ENCODE measurements around the gene SCYGR7.

Gene SCYGR7

DNA sequence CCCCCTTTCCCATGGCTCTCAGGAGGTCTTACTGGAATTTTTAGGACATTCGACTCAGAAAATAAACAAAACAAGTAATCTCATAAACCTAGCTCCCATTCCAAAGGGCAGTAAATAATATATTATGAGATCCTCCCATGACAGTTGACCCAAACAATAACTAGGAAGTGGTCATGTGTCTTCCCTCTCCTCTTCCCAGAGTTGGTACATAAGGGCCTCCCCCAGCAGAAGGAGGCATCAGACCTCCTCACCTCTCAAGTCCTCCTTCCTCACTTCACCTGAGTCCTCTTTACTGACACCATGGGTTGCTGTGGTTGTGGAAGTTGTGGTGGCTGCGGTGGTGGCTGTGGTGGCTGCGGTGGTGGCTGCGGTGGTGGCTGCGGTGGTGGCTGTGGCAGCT lies at the start of gene SCYGR7:
SCYGR7 (plus strand) TSS at position 301 of the 400 bp plus-strand sequence; CDS start at position 301, 0 bp downstream.
- no peaks in the 10 kb centered on the region for H3K27me3 ChIP-seq (ENCODE audit: control insufficient read depth in 1 of 2, insufficient read depth in 2 of 2, low read length in 2 of 2)
- no peak within 1 kb of the TSS for H3K4me3 ChIP-seq (ENCODE audit: low read depth in 1 of 2, low read length in 2 of 2)
- no peaks in the 10 kb centered on the region for H3K9me3 ChIP-seq (ENCODE audit: low read length)
- no peaks in the 10 kb centered on the region for H3K4me1 ChIP-seq (ENCODE audit: insufficient read depth, low read length)
- no peak within 1 kb of the TSS for H3K27ac ChIP-seq (ENCODE audit: low read depth, low read length)
- no peak within 1 kb of the TSS for H3K9ac ChIP-seq (ENCODE audit: low read length)
- H3K36me3 ChIP-seq (ENCODE audit: insufficient read depth, low read length), result no peaks in the 10 kb centered on the region

- H3K4me1 ChIP-seq (ENCODE audit: insufficient read depth, low read length), result no peaks in the 10 kb centered on the region
These were observed 43.9 kb upstream of the SCYGR7 start for GRCh38 chr2:227684258-227684657.

GRCh38 chr2:227687189-227687588 lies 40.9 kb upstream of the SCYGR7 start:
- Histone ChIP-seq H3K9me3 (ENCODE audit: low read length) (no peaks in the 10 kb centered on the region), H3K27me3 (ENCODE audit: control insufficient read depth in 1 of 2, insufficient read depth in 2 of 2, low read length in 2 of 2) (no peaks in the 10 kb centered on the region), H3K4me1 (ENCODE audit: insufficient read depth, low read length) (no peaks in the 10 kb centered on the region), H3K36me3 (ENCODE audit: insufficient read depth, low read length) (no peaks in the 10 kb centered on the region), H3K4me3 (ENCODE audit: low read depth in 1 of 2, low read length in 2 of 2) (no peak overlapping the region), H3K27ac (ENCODE audit: low read depth, low read length) (no peak overlapping the region), H3K9ac (ENCODE audit: low read length) (no peak overlapping the region)

More at GRCh38 chr2:227684258-227684657, 43.9 kb upstream of the SCYGR7 start:
- Histone ChIP-seq H3K9ac (ENCODE audit: low read length) (no peak overlapping the region), H3K4me3 (ENCODE audit: low read depth in 1 of 2, low read length in 2 of 2) (no peak overlapping the region), H3K27me3 (ENCODE audit: control insufficient read depth in 1 of 2, insufficient read depth in 2 of 2, low read length in 2 of 2) (no peaks in the 10 kb centered on the region), H3K9me3 (ENCODE audit: low read length) (no peaks in the 10 kb centered on the region), H3K36me3 (ENCODE audit: insufficient read depth, low read length) (no peaks in the 10 kb centered on the region), H3K27ac (ENCODE audit: low read depth, low read length) (no peak overlapping the region)

DNA sequence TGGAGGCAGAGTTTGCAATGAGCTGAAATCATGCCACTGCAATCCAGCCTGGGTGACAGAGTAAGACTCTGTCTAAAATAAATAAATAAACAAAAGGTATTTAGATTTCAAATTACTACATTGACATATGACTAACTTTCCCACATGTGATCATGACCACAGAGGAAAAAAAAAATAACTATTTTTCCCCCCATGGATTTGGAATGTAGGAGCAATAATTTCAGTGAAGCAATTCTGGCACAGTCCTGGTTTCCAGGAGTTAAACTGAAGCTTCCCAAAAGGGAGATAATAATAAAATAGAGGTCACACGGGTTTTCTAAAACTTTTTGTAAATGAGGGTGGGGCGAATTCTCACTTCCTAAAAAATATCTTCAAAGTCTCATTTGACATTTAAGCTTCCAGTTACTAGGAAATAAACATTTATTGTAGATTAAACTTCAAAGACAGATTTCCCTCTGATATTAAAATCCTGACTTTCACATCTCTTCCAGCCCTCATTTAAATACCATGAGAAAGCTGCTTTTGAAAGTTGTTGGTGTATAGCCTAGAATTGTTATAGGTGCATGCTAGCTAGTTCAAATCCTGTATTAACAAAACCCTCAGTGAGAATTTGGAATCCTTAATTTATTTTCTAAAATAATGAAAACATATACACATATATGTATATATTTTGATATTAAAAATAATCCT lies 31.0 kb upstream of the SCYGR7 start:
- Histone ChIP-seq H3K36me3 (ENCODE audit: insufficient read depth, low read length) (no peaks in the 10 kb centered on the region), H3K4me1 (ENCODE audit: insufficient read depth, low read length) (no peaks in the 10 kb centered on the region), H3K9ac (ENCODE audit: low read length) (no peak overlapping the region), H3K27me3 (ENCODE audit: control insufficient read depth in 1 of 2, insufficient read depth in 2 of 2, low read length in 2 of 2) (no peaks in the 10 kb centered on the region), H3K4me3 (ENCODE audit: low read depth in 1 of 2, low read length in 2 of 2) (no peak overlapping the region), H3K27ac (ENCODE audit: low read depth, low read length) (no peak overlapping the region), H3K9me3 (ENCODE audit: low read length) (no peaks in the 10 kb centered on the region)

GRCh38 chr2:227701556-227701955 lies 26.6 kb upstream of the SCYGR7 start:
- Histone ChIP-seq H3K27me3 (ENCODE audit: control insufficient read depth in 1 of 2, insufficient read depth in 2 of 2, low read length in 2 of 2) (no peaks in the 10 kb centered on the region), H3K9ac (ENCODE audit: low read length) (no peak overlapping the region), H3K9me3 (ENCODE audit: low read length) (no peaks in the 10 kb centered on the region), H3K36me3 (ENCODE audit: insufficient read depth, low read length) (no peaks in the 10 kb centered on the region), H3K4me1 (ENCODE audit: insufficient read depth, low read length) (no peaks in the 10 kb centered on the region), H3K4me3 (ENCODE audit: low read depth in 1 of 2, low read length in 2 of 2) (no peak overlapping the region), H3K27ac (ENCODE audit: low read depth, low read length) (no peak overlapping the region)

GRCh38 chr2:227703280-227703732 lies 24.8 kb upstream of the SCYGR7 start:
- H3K4me3 ChIP-seq (ENCODE audit: low read depth in 1 of 2, low read length in 2 of 2), result no peak overlapping the region
- H3K9ac ChIP-seq (ENCODE audit: low read length), result no peak overlapping the region
- H3K4me1 ChIP-seq (ENCODE audit: insufficient read depth, low read length), result no peaks in the 10 kb centered on the region
- H3K36me3 ChIP-seq (ENCODE audit: insufficient read depth, low read length), result no peaks in the 10 kb centered on the region
- H3K27ac ChIP-seq (ENCODE audit: low read depth, low read length), result no peak overlapping the region
- no peaks in the 10 kb centered on the region for H3K9me3 ChIP-seq (ENCODE audit: low read length)
- no peaks in the 10 kb centered on the region for H3K27me3 ChIP-seq (ENCODE audit: control insufficient read depth in 1 of 2, insufficient read depth in 2 of 2, low read length in 2 of 2)

DNA sequence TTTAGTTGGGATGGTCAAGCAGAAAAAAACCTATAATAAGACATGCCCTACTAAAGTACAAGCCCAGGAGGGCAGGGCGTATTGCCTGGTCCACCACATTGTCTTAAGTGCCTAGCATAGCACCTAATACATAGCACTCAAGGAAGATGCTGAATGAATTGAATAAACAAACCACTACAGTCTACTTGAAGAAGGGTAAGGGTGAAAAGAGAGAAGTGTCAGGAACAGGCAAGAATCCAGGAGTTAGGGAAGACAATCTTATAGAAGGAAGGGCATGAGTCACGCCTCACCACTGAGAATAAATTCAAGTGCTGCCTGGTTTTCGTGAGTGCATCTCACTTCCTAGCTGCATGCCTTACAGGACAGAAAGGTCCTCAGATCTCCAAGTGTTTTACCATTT lies 24.2 kb upstream of the SCYGR7 start:
- H3K4me3 ChIP-seq (ENCODE audit: low read depth in 1 of 2, low read length in 2 of 2), result no peak overlapping the region
- no peak overlapping the region for H3K9ac ChIP-seq (ENCODE audit: low read length)
- no peak overlapping the region for H3K27ac ChIP-seq (ENCODE audit: low read depth, low read length)
- H3K4me1 ChIP-seq (ENCODE audit: insufficient read depth, low read length), result no peaks in the 10 kb centered on the region
- no peaks in the 10 kb centered on the region for H3K36me3 ChIP-seq (ENCODE audit: insufficient read depth, low read length)
- no peaks in the 10 kb centered on the region for H3K9me3 ChIP-seq (ENCODE audit: low read length)
- no peaks in the 10 kb centered on the region for H3K27me3 ChIP-seq (ENCODE audit: control insufficient read depth in 1 of 2, insufficient read depth in 2 of 2, low read length in 2 of 2)

- no peak overlapping the region for H3K27ac ChIP-seq (ENCODE audit: low read depth, low read length)
- no peaks in the 10 kb centered on the region for H3K36me3 ChIP-seq (ENCODE audit: insufficient read depth, low read length)
- H3K9me3 ChIP-seq (ENCODE audit: low read length), result no peaks in the 10 kb centered on the region
- H3K4me1 ChIP-seq (ENCODE audit: insufficient read depth, low read length), result no peaks in the 10 kb centered on the region
- no peak overlapping the region for H3K4me3 ChIP-seq (ENCODE audit: low read depth in 1 of 2, low read length in 2 of 2)
- no peak overlapping the region for H3K9ac ChIP-seq (ENCODE audit: low read length)
- no peaks in the 10 kb centered on the region for H3K27me3 ChIP-seq (ENCODE audit: control insufficient read depth in 1 of 2, insufficient read depth in 2 of 2, low read length in 2 of 2)
These were observed 21.3 kb upstream of the SCYGR7 start for GRCh38 chr2:227706859-227707258.

- Histone ChIP-seq H3K4me1 (ENCODE audit: insufficient read depth, low read length) (no peaks in the 10 kb centered on the region), H3K27me3 (ENCODE audit: control insufficient read depth in 1 of 2, insufficient read depth in 2 of 2, low read length in 2 of 2) (no peaks in the 10 kb centered on the region), H3K9me3 (ENCODE audit: low read length) (no peaks in the 10 kb centered on the region), H3K4me3 (ENCODE audit: low read depth in 1 of 2, low read length in 2 of 2) (no peak overlapping the region), H3K9ac (ENCODE audit: low read length) (no peak overlapping the region), H3K36me3 (ENCODE audit: insufficient read depth, low read length) (no peaks in the 10 kb centered on the region), H3K27ac (ENCODE audit: low read depth, low read length) (no peak overlapping the region)
These were observed 20.7 kb upstream of the SCYGR7 start for GRCh38 chr2:227707390-227707789.

DNA sequence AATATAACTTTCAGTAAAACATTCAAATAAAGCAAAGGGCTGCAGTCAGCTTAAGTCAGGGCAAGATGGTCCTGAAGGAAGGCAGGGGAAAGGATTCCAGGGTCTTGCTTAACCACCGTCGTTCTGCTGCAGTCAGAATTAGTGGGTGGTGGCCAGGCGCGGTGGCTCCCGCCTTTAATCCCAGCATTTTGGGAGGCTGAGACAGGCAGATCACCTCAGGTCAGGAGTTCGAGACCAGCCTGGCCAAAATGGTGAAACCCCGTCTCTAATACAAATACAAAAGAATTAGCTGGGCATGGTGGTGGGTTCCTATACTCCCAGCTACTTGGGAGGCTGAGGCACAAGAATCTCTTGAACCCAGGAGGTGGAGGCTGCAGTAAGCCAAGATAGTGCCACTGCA lies 17.1 kb upstream of the SCYGR7 start:
- no peak overlapping the region for H3K4me3 ChIP-seq (ENCODE audit: low read depth in 1 of 2, low read length in 2 of 2)
- no peak overlapping the region for H3K9ac ChIP-seq (ENCODE audit: low read length)
- H3K27ac ChIP-seq (ENCODE audit: low read depth, low read length), result no peak overlapping the region
- no peaks in the 10 kb centered on the region for H3K36me3 ChIP-seq (ENCODE audit: insufficient read depth, low read length)
- H3K27me3 ChIP-seq (ENCODE audit: control insufficient read depth in 1 of 2, insufficient read depth in 2 of 2, low read length in 2 of 2), result no peaks in the 10 kb centered on the region
- H3K9me3 ChIP-seq (ENCODE audit: low read length), result no peaks in the 10 kb centered on the region
- no peaks in the 10 kb centered on the region for H3K4me1 ChIP-seq (ENCODE audit: insufficient read depth, low read length)

DNA sequence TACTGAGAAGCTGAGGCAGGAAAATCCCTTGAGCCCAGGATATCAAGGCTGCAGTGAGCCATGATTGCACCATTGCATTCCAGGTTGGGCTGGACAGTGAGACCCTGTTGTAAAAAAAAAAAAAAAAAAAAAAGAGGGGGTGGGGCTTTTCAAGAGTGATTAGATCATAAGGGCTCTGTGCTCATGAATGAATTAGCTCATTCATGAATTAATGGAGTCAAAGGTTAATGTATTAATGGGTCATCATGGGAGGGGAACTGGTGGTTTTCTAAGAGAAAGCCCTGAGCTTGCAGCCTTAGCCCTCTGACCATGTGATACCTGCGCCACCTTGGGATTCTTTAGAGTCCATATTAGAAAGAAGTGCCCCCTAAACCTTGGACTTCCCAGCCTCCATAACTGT lies 14.8 kb upstream of the SCYGR7 start:
- H3K9ac ChIP-seq (ENCODE audit: low read length), result no peak overlapping the region
- no peaks in the 10 kb centered on the region for H3K36me3 ChIP-seq (ENCODE audit: insufficient read depth, low read length)
- no peaks in the 10 kb centered on the region for H3K27me3 ChIP-seq (ENCODE audit: control insufficient read depth in 1 of 2, insufficient read depth in 2 of 2, low read length in 2 of 2)
- H3K4me3 ChIP-seq (ENCODE audit: low read depth in 1 of 2, low read length in 2 of 2), result no peak overlapping the region
- no peak overlapping the region for H3K27ac ChIP-seq (ENCODE audit: low read depth, low read length)
- no peaks in the 10 kb centered on the region for H3K4me1 ChIP-seq (ENCODE audit: insufficient read depth, low read length)
- H3K9me3 ChIP-seq (ENCODE audit: low read length), result no peaks in the 10 kb centered on the region

DNA sequence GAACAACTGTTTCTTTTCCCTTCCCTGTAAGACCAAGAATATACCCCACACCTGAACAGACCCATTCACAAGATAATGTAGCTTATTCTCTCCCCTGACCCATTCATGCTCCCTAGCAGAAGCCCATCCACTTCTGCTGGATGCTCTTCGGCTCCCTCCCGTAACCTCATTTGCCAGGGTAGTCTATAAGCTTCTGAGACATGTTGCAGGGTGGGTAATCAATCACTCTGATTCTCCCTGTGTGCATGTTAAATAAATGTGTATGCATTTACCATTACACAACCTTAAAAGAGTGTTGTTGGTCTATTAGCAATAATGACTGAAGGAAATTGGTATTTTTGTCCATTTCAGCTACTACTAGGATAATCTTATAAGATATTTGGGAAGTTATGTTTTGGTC lies 11.6 kb upstream of the SCYGR7 start:
- H3K4me1 ChIP-seq (ENCODE audit: insufficient read depth, low read length), result no peaks in the 10 kb centered on the region
- H3K27ac ChIP-seq (ENCODE audit: low read depth, low read length), result no peak overlapping the region
- H3K36me3 ChIP-seq (ENCODE audit: insufficient read depth, low read length), result no peaks in the 10 kb centered on the region
- H3K9ac ChIP-seq (ENCODE audit: low read length), result no peak overlapping the region
- H3K27me3 ChIP-seq (ENCODE audit: control insufficient read depth in 1 of 2, insufficient read depth in 2 of 2, low read length in 2 of 2), result no peaks in the 10 kb centered on the region
- H3K4me3 ChIP-seq (ENCODE audit: low read depth in 1 of 2, low read length in 2 of 2), result no peak overlapping the region
- H3K9me3 ChIP-seq (ENCODE audit: low read length), result no peaks in the 10 kb centered on the region
